MM.1S (cell line): ENCODE results near the gene ADTRP.

Source experiments
- DNase-seq: peaks from one replicate; pipeline ENCODE4 v3.0.0-alpha.2; 2015
- H2AFZ ChIP-seq: fragments of 300-600 bp; sonication (generic); 2 replicates; pipeline ENCODE4 v1.6.0; 2016; ENCODE audit warnings: antibody characterized with exemption, low read length
- H3F3A ChIP-seq: fragments of 300-600 bp; sonication (generic); 2 replicates; pipeline ENCODE4 v1.6.1; 2016; ENCODE audit warnings: mild to moderate bottlenecking, antibody characterized with exemption, low read length, moderate library complexity, mixed read lengths; ENCODE audit not compliant: insufficient read depth
- H3K27ac ChIP-seq: fragments of 300-600 bp; sonication (generic); 2 replicates; pipeline ENCODE4 v1.5.1; 2016; ENCODE audit warnings: mild to moderate bottlenecking, low read length
- H3K27me3 ChIP-seq: fragments of 300-600 bp; sonication (generic); replicated peaks from 2 replicates; pipeline ENCODE4 v1.6.0; 2016; ENCODE audit warnings: low read length; ENCODE audit not compliant: insufficient read depth
- H3K36me3 ChIP-seq: fragments of 300-600 bp; sonication (generic); replicated peaks from 2 replicates; pipeline ENCODE4 v1.6.1; 2016; ENCODE audit warnings: mild to moderate bottlenecking, low read length, mixed read lengths; ENCODE audit not compliant: insufficient read depth
- H3K4me1 ChIP-seq: fragments of 300-600 bp; sonication (generic); 2 replicates; pipeline ENCODE4 v1.6.1; 2016; ENCODE audit warnings: low read length, mixed read lengths
- H3K4me2 ChIP-seq: fragments of 300-600 bp; sonication (generic); 2 replicates; pipeline ENCODE4 v1.6.0; 2016; ENCODE audit warnings: low read depth, low read length
- H3K4me3 ChIP-seq: fragments of 300-600 bp; sonication (generic); 2 replicates; pipeline ENCODE4 v1.5.1; 2016; ENCODE audit warnings: low read length, mixed read lengths
- H3K79me2 ChIP-seq: fragments of 300-600 bp; sonication (generic); 2 replicates; pipeline ENCODE4 v1.6.1; 2016; ENCODE audit warnings: mixed run types, low read length, mixed read lengths
- H3K9ac ChIP-seq: fragments of 300-600 bp; sonication (generic); 2 replicates; pipeline ENCODE4 v1.6.1; 2016; ENCODE audit warnings: low read length, mixed read lengths
- H3K9me2 ChIP-seq: fragments of 300-600 bp; sonication (generic); replicated peaks from 2 replicates; pipeline ENCODE4 v1.6.1; 2016; ENCODE audit warnings: mild to moderate bottlenecking, low read length, mixed read lengths; ENCODE audit not compliant: insufficient read depth
- H3K9me3 ChIP-seq: fragments of 300-600 bp; sonication (generic); replicated peaks from 2 replicates; pipeline ENCODE4 v1.6.1; 2016; ENCODE audit warnings: mild to moderate bottlenecking, low read length, mixed read lengths; ENCODE audit not compliant: insufficient read depth
- H4K20me1 ChIP-seq: fragments of 300-600 bp; sonication (generic); 2 replicates; pipeline ENCODE4 v1.6.1; 2016; ENCODE audit warnings: mild to moderate bottlenecking, low read length, moderate library complexity, mixed read lengths; ENCODE audit not compliant: insufficient read depth
- CTCF ChIP-seq: fragments of 300-600 bp; sonication (generic); IDR thresholded peaks from 2 replicates; pipeline ENCODE4 v1.5.1; 2016; ENCODE audit warnings: antibody characterized with exemption, low read length, mixed read lengths
- EZH2 ChIP-seq: fragments of 300-600 bp; sonication (generic); optimal IDR thresholded peaks from 2 replicates; pipeline ENCODE3; 2017; ENCODE audit warnings: low read depth, mild to moderate bottlenecking, antibody characterized with exemption, low read length, mixed read lengths
- EZH2phosphoT487 ChIP-seq: fragments of 300-600 bp; sonication (generic); IDR thresholded peaks from 2 replicates; pipeline ENCODE4 v1.6.1; 2018; ENCODE audit warnings: antibody characterized with exemption, low read length

ADTRP gene

GRCh38 chr6:11767458-11767857, 11.1 kb downstream of the ADTRP start:
- Histone ChIP-seq H3K4me1 (peaks cover 13% of the 10 kb centered on the region), H3K4me2 (no peak overlapping the region), H3F3A (no peaks in the 10 kb centered on the region), H3K79me2 (no peaks in the 10 kb centered on the region), H3K27me3 (no peaks in the 10 kb centered on the region), H3K9me2 (no peaks in the 10 kb centered on the region), H3K27ac (no peak overlapping the region), H3K9ac (no peak overlapping the region), H4K20me1 (no peaks in the 10 kb centered on the region), H3K36me3 (no peaks in the 10 kb centered on the region), H3K4me3 (no peak overlapping the region), H3K9me3 (no peaks in the 10 kb centered on the region), H2AFZ (no peak overlapping the region)
- TF ChIP-seq CTCF (no peak), EZH2 (no peak)
- no peak for DNase-seq

GRCh38 chr6:11766589-11767450, 11.8 kb downstream of the ADTRP start:
- H3K9me3 ChIP-seq, result no peaks in the 10 kb centered on the region
- DNase-seq, result no peak
- no peak overlapping the region for H3K4me3 ChIP-seq
- H3K79me2 ChIP-seq, result no peaks in the 10 kb centered on the region
- no peak overlapping the region for H3K4me2 ChIP-seq
- no peaks in the 10 kb centered on the region for H3K27me3 ChIP-seq
- no peak overlapping the region for H2AFZ ChIP-seq
- peaks cover 13% of the 10 kb centered on the region for H3K4me1 ChIP-seq
- H4K20me1 ChIP-seq, result no peaks in the 10 kb centered on the region
- H3K9ac ChIP-seq, result no peak overlapping the region
- H3K36me3 ChIP-seq, result no peaks in the 10 kb centered on the region
- no peaks in the 10 kb centered on the region for H3K9me2 ChIP-seq
- no peak overlapping the region for H3K27ac ChIP-seq
- H3F3A ChIP-seq, result no peaks in the 10 kb centered on the region
- TF ChIP-seq EZH2 (no peak), CTCF (no peak), EZH2phosphoT487 (no peak)

GRCh38 chr6:11766043-11766442, 12.6 kb downstream of the ADTRP start:
- Histone ChIP-seq H3F3A (no peaks in the 10 kb centered on the region), H3K79me2 (no peaks in the 10 kb centered on the region), H3K27ac (no peak overlapping the region), H4K20me1 (no peaks in the 10 kb centered on the region), H3K4me1 (peaks cover 12% of the 10 kb centered on the region), H3K4me2 (no peak overlapping the region), H2AFZ (no peak overlapping the region), H3K9me2 (no peaks in the 10 kb centered on the region), H3K9ac (no peak overlapping the region), H3K4me3 (no peak overlapping the region), H3K9me3 (no peaks in the 10 kb centered on the region), H3K36me3 (no peaks in the 10 kb centered on the region), H3K27me3 (no peaks in the 10 kb centered on the region)
- DNase-seq, result no peak
- no peak for TF ChIP-seq EZH2
- no peak for TF ChIP-seq CTCF
- no peak for TF ChIP-seq EZH2phosphoT487
